ENCODE data around the gene GREM2.

GREM2 gene

GRCh38 chr1:240455228-240455821, 156.6 kb downstream of the GREM2 start:
- no peak for DNase-seq (ENCODE audit: low read depth)

- DNase-seq (ENCODE audit: low read depth) = no peak
These were observed 166.6 kb downstream of the GREM2 start for GRCh38 chr1:240445369-240445768.

GRCh38 chr1:240441669-240442068, 170.3 kb downstream of the GREM2 start:
- DNase-seq (ENCODE audit: low read depth) = no peak

All from stimulated activated CD8-positive, alpha-beta memory T cell treated with anti-CD3 and anti-CD28 coated beads, Interleukin-12 subunit alpha, Interleukin-12 subunit beta, amount 100 ng/mL, for 4 hours (primary cell).